B cell (primary cell): ENCODE results near the gene DDX56. TPM values are rescaled to one million over a fixed set of nuclear protein-coding genes. Genes with fewer than 3 reads are reported as not detected.

Experiments used
- ATAC-seq: fragments of 200-7000 bp; cut with Tn5 transposase; one replicate; pipeline ENCODE4 v1.10.0; 2021; ENCODE audit warnings: low read depth, mild to moderate bottlenecking, moderate number of reproducible peaks, moderate library complexity
- CTCF ChIA-PET: fragments of 350-600 bp; sonication (Branson Sonifier 250); formaldehyde crosslinking; loops from one replicate; lab custom pipeline; 2021; ENCODE audit warnings: antibody characterized with exemption, inconsistent platforms; lab: Charles Lee
- POLR2A ChIA-PET: fragments of 350-600 bp; sonication (Branson Sonifier 250); formaldehyde crosslinking; loops from one replicate; lab custom pipeline; 2021; ENCODE audit warnings: antibody characterized with exemption; lab: Charles Lee
- DNase-seq: peaks from one replicate; pipeline ENCODE4 v3.0.0; 2013
- H2AFZ ChIP-seq: 2 replicates; pipeline ENCODE4 v1.6.1; 2012; ENCODE audit warnings: mild to moderate bottlenecking, low read depth, low read length; ENCODE audit not compliant: insufficient read depth, poor library complexity, severe bottlenecking
- H3K27ac ChIP-seq, 2 donors: 1 replicate in 1 of 2; 2 replicates in 1 of 2; pipeline ENCODE4 v1.5.1; 2012 to 2013; ENCODE audit warnings: low read length in 2 of 2, mild to moderate bottlenecking in 2 of 2, moderate library complexity in 1 of 2
- H3K27me3 ChIP-seq, 4 experiments: fragments of 200-600 bp in 1 of 4; sonication (generic) in 1 of 4; replicated peaks in 1 of 4; 1 replicate in 2 of 4; 2 replicates in 2 of 4; pipeline versions ENCODE4 v1.6.1 to v1.7.0; 2013 to 2016; ENCODE audit warnings: low read length in 3 of 4, mild to moderate bottlenecking in 2 of 4, mixed read lengths in 1 of 4, moderate library complexity in 1 of 4; ENCODE audit not compliant: insufficient read depth in 4 of 4, control insufficient read depth in 3 of 4; ENCODE audit errors: control extremely low read depth in 1 of 4
- H3K36me3 ChIP-seq, 2 experiments: replicated peaks in 1 of 2; 1 replicate in 1 of 2; 2 replicates in 1 of 2; pipeline versions ENCODE4 v1.6.1 to v1.7.1; 2013; ENCODE audit warnings: low read length in 1 of 2; ENCODE audit not compliant: insufficient read depth in 2 of 2, control insufficient read depth in 1 of 2; ENCODE audit errors: control extremely low read depth in 1 of 2, extremely low read depth in 1 of 2
- H3K4me1 ChIP-seq, 2 donors: fragments of 200-600 bp in 1 of 2; sonication (generic) in 1 of 2; 1 replicate in 1 of 2; 2 replicates in 1 of 2; pipeline versions ENCODE4 v1.5.1 to v1.6.1; 2013 to 2017; ENCODE audit warnings: low read length in 2 of 2; ENCODE audit not compliant: control insufficient read depth in 2 of 2, insufficient read depth in 2 of 2
- H3K4me2 ChIP-seq: replicated peaks from 2 replicates; pipeline ENCODE3; 2012; ENCODE audit warnings: mild to moderate bottlenecking, low read depth, low read length; ENCODE audit not compliant: poor library complexity, severe bottlenecking
- H3K4me3 ChIP-seq, 5 experiments: fragments of 200-600 bp in 1 of 5; sonication (generic) in 1 of 5; 1 replicate in 3 of 5; 2 replicates in 2 of 5; pipeline versions ENCODE4 v1.5.1 to v1.7.0; 2011 to 2016; ENCODE audit warnings: low read length in 4 of 5, mild to moderate bottlenecking in 4 of 5, low read depth in 2 of 5, control low read depth in 1 of 5, moderate library complexity in 1 of 5; ENCODE audit not compliant: insufficient read depth in 1 of 5; ENCODE audit errors: control extremely low read depth in 1 of 5, extremely low read depth in 1 of 5
- H3K79me2 ChIP-seq: fragments of 200-600 bp; sonication (generic); one replicate; pipeline ENCODE4 v1.6.0; 2016; ENCODE audit warnings: low read length; ENCODE audit not compliant: control insufficient read depth, insufficient read depth
- H3K9ac ChIP-seq: fragments of 200-600 bp; sonication (generic); 2 replicates; pipeline ENCODE4 v1.6.1; 2017; ENCODE audit warnings: mild to moderate bottlenecking, low read length, moderate library complexity
- H3K9me3 ChIP-seq, 3 donors: one replicate each; pipeline versions ENCODE4 v1.6.1 to v1.7.1; 2013; ENCODE audit warnings: low read length in 2 of 3; ENCODE audit not compliant: control insufficient read depth in 2 of 3, insufficient read depth in 1 of 3; ENCODE audit errors: control extremely low read depth in 1 of 3
- H4K20me1 ChIP-seq: 2 replicates; pipeline ENCODE4 v1.6.0; 2012; ENCODE audit warnings: mild to moderate bottlenecking, low read length; ENCODE audit not compliant: insufficient read depth, control insufficient read depth, poor library complexity, severe bottlenecking
- H3K27ac Mint-ChIP-seq: one replicate; pipeline ENCODE4 v1.8.0; 2021; ENCODE audit warnings: mixed read lengths
- H3K27me3 Mint-ChIP-seq: one replicate; pipeline ENCODE4 v1.8.0; 2021; ENCODE audit warnings: mixed read lengths
- H3K4me1 Mint-ChIP-seq: one replicate; pipeline ENCODE4 v1.8.0; 2021; ENCODE audit warnings: mixed read lengths
- H3K4me3 Mint-ChIP-seq: one replicate; pipeline ENCODE4 v1.8.0; 2021; ENCODE audit warnings: mixed read lengths
- H3K9me3 Mint-ChIP-seq: one replicate; pipeline ENCODE4 v1.8.0; 2022; ENCODE audit warnings: mixed read lengths; ENCODE audit not compliant: insufficient read depth
- EZH2 ChIP-seq: IDR thresholded peaks from 2 replicates; pipeline ENCODE4 v1.6.1; 2012; ENCODE audit warnings: borderline replicate concordance, low read depth, mild to moderate bottlenecking, moderate library complexity, low read length; ENCODE audit not compliant: insufficient read depth, poor library complexity, severe bottlenecking
- WGBS: methylation state at CpG from one replicate; pipeline ENCODE4 v1.1.5; 2013; ENCODE audit warnings: missing lambda C conversion rate; ENCODE audit not compliant: insufficient coverage; 5-methylcytosine and 5-hydroxymethylcytosine counted together
- intact Hi-C: fragments of 100-400 bp; cut with micrococcal nuclease; formaldehyde crosslinking; loops from one replicate; pipeline ENCODE4 v1.10.0; 2022
- polyA plus RNA-seq: library from polyadenylated mRNA; depleted of rRNA; stranded (reverse); fragments of >200 nt; gene quantifications from 2 replicates; pipeline ENCODE4 v1.2.3, GENCODE V29; 2012
- total RNA-seq, 2 donors: library from RNA; stranded (reverse); fragments of 120-200 nt in 1 of 2; gene quantifications; 1 replicate in 1 of 2; 2 replicates in 1 of 2; pipeline versions ENCODE4 v1.2.3 to v1.2.4, GENCODE V29; 2013 to 2022
- TF ChIP-seq, protein P1 (sequence below): fragments of 200-600 bp; IDR thresholded peaks from one replicate; pipeline ENCODE4 v1.8.0; 2022; ENCODE audit warnings: antibody characterized with exemption, mild to moderate bottlenecking

DDX56 gene
- total and polyA plus RNA-seq, 2 donors (not counting 1 experiment from before 2014, with no cell fraction given) = 88.2 to 102 TPM

DNA sequence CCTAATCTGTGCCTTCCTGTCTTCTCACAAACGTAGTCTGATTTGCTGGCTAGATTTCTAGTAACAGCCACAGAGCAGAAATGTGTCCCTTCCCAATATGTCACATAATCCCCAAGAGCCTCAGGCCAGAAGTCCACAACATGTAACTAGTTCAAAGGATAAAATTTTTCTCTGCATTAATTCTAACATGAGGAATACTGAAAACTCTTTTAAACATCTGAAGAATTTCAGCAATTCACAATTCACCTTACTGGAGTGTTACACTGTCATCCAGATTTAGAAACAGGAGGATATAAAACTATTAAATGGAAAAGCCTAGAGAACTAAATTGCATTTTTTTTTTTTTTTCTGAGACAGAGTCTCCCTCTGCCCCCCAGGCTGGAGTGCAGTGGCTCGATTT is 2.5 kb upstream of the DDX56 start:
- H3K4me3 Mint-ChIP-seq = peak overlapping the region; percentile 46
- Histone ChIP-seq H3K9me3 (peaks cover 0 to 3% (median 0%) of the 10 kb centered on the region in 3 donors), H3K27me3 (no peaks in the 10 kb centered on the region), H3K4me1 (peaks cover 36 to 39% of the 10 kb centered on the region in 2 donors), H3K9ac (no peak overlapping the region), H2AFZ (no peak overlapping the region), H3K27ac (peak overlapping the region in 1 of 2 donors; percentile 41), H3K4me2 (no peak overlapping the region), H4K20me1 (no peaks in the 10 kb centered on the region), H3K36me3 (peaks cover 0 to 58% of the 10 kb centered on the region in 2 experiments), H3K4me3 (no peak overlapping the region), H3K79me2 (peaks cover 81% of the 10 kb centered on the region)
- H3K4me1 Mint-ChIP-seq = peaks cover 51% of the 10 kb centered on the region
- H3K27ac Mint-ChIP-seq = peak overlapping the region; percentile 12
- no CpG with 5 or more reads among the region's 2 CpGs for WGBS
- ChIA-PET CTCF (interaction anchor here (1.4 kb wide), 1 partner anchor 11 kb away, joined by 5 read pairs; no protein-coding TSS in a partner anchor), POLR2A (interaction anchor here (0.7 kb wide), 1 partner anchor 1499 kb away, joined by 5 read pairs; no protein-coding TSS in a partner anchor)
- no peak for ATAC-seq
- intact Hi-C loops = no loop called here
- H3K27me3 Mint-ChIP-seq = no peaks in the 10 kb centered on the region
- DNase-seq = no peak
- TF ChIP-seq EZH2 = no peak
- TF ChIP-seq, protein P1, sequence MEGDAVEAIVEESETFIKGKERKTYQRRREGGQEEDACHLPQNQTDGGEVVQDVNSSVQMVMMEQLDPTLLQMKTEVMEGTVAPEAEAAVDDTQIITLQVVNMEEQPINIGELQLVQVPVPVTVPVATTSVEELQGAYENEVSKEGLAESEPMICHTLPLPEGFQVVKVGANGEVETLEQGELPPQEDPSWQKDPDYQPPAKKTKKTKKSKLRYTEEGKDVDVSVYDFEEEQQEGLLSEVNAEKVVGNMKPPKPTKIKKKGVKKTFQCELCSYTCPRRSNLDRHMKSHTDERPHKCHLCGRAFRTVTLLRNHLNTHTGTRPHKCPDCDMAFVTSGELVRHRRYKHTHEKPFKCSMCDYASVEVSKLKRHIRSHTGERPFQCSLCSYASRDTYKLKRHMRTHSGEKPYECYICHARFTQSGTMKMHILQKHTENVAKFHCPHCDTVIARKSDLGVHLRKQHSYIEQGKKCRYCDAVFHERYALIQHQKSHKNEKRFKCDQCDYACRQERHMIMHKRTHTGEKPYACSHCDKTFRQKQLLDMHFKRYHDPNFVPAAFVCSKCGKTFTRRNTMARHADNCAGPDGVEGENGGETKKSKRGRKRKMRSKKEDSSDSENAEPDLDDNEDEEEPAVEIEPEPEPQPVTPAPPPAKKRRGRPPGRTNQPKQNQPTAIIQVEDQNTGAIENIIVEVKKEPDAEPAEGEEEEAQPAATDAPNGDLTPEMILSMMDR = no peak
- H3K9me3 Mint-ChIP-seq = no peaks in the 10 kb centered on the region

GRCh38 chr7:44575054-44575453 is 1.3 kb upstream of the DDX56 start:
- peaks cover 70% of the 10 kb centered on the region for H3K79me2 ChIP-seq
- peak overlapping the region; percentile 99 for H3K4me2 ChIP-seq
- CTCF ChIA-PET = interaction anchor here (1.0 to 3.1 kb wide), 3 partner anchors 10 to 282 kb away, joined by 7 to 17 read pairs (median 9); partner anchors contain the start of gene H2AZ2
- DNase-seq (no peak), ATAC-seq (no peak)
- peaks cover 6% of the 10 kb centered on the region for H4K20me1 ChIP-seq
- peaks cover 26 to 29% of the 10 kb centered on the region in 2 donors for H3K4me1 ChIP-seq
- peak overlapping the region; percentile 98 for H3K4me3 Mint-ChIP-seq
- no peak overlapping the region for H2AFZ ChIP-seq
- peak overlapping the region; percentile 60 for H3K27ac Mint-ChIP-seq
- no peaks in the 10 kb centered on the region for H3K9me3 Mint-ChIP-seq
- H3K9me3 ChIP-seq = peaks cover 0 to 3% (median 0%) of the 10 kb centered on the region in 3 donors
- POLR2A ChIA-PET = no interaction called here
- intact Hi-C loops = loop anchor here (2.0 kb wide), 4 partner anchors 32 to 536 kb away; partner anchors contain the start of genes NUDCD3, OGDH, TBRG4 and ZMIZ2
- H3K36me3 ChIP-seq = peaks cover 1 to 59% of the 10 kb centered on the region in 2 experiments
- H3K9ac ChIP-seq = peak overlapping the region; percentile 95
- peaks cover 45% of the 10 kb centered on the region for H3K4me1 Mint-ChIP-seq
- TF ChIP-seq EZH2 = no peak
- TF ChIP-seq, protein P1 = no peak
- no peak overlapping the region for H3K4me3 ChIP-seq
- peak overlapping the region in 1 of 2 donors; percentile 93 for H3K27ac ChIP-seq
- no peaks in the 10 kb centered on the region for H3K27me3 ChIP-seq
- H3K27me3 Mint-ChIP-seq = no peaks in the 10 kb centered on the region
